Measurements from ENCODE around the gene SLC48A1.

DNA sequence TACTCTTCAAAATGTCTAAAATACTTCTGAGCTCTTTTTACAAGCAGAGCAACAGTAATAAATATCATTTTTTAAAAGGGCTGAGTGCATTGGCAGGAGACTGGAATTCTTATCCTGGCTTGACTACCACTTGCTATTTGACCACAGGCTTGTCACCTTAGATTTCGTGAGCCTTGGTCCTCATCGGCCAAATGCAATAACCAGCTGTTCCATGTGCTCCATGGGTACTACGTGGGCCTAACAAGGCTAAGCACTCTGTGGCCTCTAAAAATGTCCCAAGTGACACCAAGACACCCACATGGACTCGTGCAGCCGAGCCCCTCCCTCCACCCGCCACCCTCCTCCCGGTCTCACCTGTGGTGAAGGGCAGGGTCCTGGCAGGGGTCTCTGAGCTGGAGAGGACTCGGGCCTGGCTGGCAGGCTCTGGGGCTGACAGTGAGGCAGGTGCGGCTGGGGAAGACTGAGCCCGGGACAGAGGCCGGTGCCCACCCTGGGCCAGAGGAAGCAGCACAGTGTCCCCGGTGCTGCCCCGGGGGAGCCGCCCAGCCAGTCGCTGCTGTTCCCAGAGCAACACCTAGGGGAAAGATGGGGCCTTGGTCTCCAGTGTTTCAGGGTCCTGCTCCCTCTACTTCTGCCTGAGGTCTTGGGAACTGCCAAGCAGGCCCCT lies 20.1 kb downstream of the SLC48A1 start:
- TF ChIP-seq GABPA (IDR thresholded peaks at IDR 0.05; ENCODE audit: low read depth) (no peak), CTCF (IDR thresholded peaks at IDR 0.05; ENCODE audit: insufficient read depth, low read length) (no peak), POLR2AphosphoS5 (IDR thresholded peaks at IDR 0.05; ENCODE audit: low read depth) (no peak)
